Measurements from ENCODE around the gene CUX1.

- TF ChIP-seq, protein P1, sequence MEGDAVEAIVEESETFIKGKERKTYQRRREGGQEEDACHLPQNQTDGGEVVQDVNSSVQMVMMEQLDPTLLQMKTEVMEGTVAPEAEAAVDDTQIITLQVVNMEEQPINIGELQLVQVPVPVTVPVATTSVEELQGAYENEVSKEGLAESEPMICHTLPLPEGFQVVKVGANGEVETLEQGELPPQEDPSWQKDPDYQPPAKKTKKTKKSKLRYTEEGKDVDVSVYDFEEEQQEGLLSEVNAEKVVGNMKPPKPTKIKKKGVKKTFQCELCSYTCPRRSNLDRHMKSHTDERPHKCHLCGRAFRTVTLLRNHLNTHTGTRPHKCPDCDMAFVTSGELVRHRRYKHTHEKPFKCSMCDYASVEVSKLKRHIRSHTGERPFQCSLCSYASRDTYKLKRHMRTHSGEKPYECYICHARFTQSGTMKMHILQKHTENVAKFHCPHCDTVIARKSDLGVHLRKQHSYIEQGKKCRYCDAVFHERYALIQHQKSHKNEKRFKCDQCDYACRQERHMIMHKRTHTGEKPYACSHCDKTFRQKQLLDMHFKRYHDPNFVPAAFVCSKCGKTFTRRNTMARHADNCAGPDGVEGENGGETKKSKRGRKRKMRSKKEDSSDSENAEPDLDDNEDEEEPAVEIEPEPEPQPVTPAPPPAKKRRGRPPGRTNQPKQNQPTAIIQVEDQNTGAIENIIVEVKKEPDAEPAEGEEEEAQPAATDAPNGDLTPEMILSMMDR (IDR thresholded peaks at IDR 0.05), result no peak
- TF ChIP-seq POLR2A (IDR thresholded peaks at IDR 0.05) (no peak), POLR2AphosphoS5 (IDR thresholded peaks at IDR 0.05) (no peak)
Measured at GRCh38 chr7:102156867-102157266, 339.4 kb downstream of the CUX1 start.

Data from breast epithelium (tissue), 3 donors.